BLaER1 (cell line): ENCODE data around the gene LSAMP.

Experiments used
- H3K27ac ChIP-seq: shearing (Covaris generic); formaldehyde crosslinking; 2 replicates; pipeline ENCODE4 v1.8.1; 2022
- H3K27me3 ChIP-seq: shearing (Covaris generic); formaldehyde crosslinking; 2 replicates; pipeline ENCODE4 v1.8.1; 2022
- H3K36me3 ChIP-seq: shearing (Covaris generic); formaldehyde crosslinking; 2 replicates; pipeline ENCODE4 v1.8.1; 2022
- H3K4me1 ChIP-seq: shearing (Covaris generic); formaldehyde crosslinking; 2 replicates; pipeline ENCODE4 v1.8.1; 2022
- H3K4me2 ChIP-seq: shearing (Covaris generic); formaldehyde crosslinking; 2 replicates; pipeline ENCODE4 v1.8.1; 2022
- H3K4me3 ChIP-seq: shearing (Covaris generic); formaldehyde crosslinking; 2 replicates; pipeline ENCODE4 v1.8.1; 2022
- H3K9ac ChIP-seq: shearing (Covaris generic); formaldehyde crosslinking; 2 replicates; pipeline ENCODE4 v1.8.1; 2022
- H3K9me3 ChIP-seq: shearing (Covaris generic); formaldehyde crosslinking; 2 replicates; pipeline ENCODE4 v1.8.1; 2022
- H4K20me1 ChIP-seq: shearing (Covaris generic); formaldehyde crosslinking; 2 replicates; pipeline ENCODE4 v1.8.1; 2022
- Cebpa-rat ChIP-seq: shearing (Covaris generic); IDR thresholded peaks from 2 replicates; pipeline ENCODE4 v1.8.1; 2022

LSAMP gene

DNA sequence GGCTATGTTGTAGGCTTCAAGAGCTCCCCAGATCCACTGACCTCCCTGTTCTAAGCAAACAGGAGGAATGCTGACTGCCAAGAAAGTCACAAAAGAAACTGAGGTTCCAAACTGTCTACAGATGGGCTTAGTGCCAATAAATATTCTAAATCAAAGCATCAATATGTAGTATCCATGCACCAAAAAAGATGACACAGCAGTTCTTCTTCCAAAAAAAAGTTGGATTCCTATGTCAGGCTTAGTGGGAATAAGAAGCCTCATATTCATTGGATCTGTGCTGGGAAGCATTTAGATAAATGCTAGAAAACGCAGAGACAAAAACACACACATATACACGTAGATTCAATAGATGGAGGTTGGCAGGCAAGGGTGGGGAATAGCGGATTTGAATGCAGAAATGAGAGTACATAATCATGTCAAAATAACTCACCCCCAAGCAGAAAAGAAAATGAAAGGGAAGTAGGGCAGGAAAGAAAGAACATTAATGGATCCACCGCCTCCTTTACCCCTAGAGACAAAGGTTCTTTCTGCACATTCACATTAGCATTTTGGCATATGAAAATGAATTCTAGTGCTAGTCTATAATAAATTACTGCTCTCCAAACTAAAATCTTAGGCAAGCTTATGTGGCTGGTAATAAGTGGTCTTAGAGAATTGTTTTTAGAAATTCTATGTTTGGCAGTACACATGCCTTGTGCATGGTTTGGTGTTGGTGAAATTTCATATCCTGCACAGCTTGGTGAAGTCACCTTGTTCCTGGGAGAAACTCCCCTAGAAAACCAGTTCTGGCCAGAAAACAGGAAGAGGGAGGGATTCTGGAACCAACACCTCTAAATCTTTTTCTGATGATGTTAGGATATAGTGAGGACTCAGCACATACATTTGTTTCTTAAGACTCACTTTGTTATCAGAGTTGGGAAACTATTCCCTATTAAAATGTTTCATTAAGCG, 283.4 kb downstream of the LSAMP start:
- no peaks in the 10 kb centered on the region for H3K4me1 ChIP-seq
- no peak overlapping the region for H3K4me3 ChIP-seq
- no peak overlapping the region for H3K27ac ChIP-seq
- no peaks in the 10 kb centered on the region for H4K20me1 ChIP-seq
- no peak overlapping the region for H3K4me2 ChIP-seq
- no peaks in the 10 kb centered on the region for H3K9me3 ChIP-seq
- no peak overlapping the region for H3K9ac ChIP-seq
- no peaks in the 10 kb centered on the region for H3K36me3 ChIP-seq
- no peak for TF ChIP-seq Cebpa-rat
- no peaks in the 10 kb centered on the region for H3K27me3 ChIP-seq

DNA sequence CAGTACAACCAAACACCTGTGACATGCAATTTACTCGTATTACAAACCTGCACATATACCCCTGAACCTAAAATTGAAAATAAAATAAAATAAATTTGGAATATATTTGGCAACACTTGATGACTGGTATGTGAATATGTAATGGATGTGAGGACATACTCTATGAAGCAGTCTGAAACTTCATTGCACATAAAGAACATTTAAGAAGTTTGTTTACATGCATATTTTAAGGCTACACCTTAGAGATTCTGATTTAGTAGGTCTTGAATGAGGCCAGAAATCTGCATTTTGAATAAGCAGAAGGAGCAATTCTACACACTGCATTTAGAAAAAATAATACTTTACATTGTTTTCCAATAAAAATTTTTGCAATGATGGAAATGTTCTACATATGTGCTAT, 284.7 kb downstream of the LSAMP start:
- H3K27ac ChIP-seq, result no peak overlapping the region
- H4K20me1 ChIP-seq, result no peaks in the 10 kb centered on the region
- no peak overlapping the region for H3K4me3 ChIP-seq
- no peaks in the 10 kb centered on the region for H3K27me3 ChIP-seq
- H3K4me2 ChIP-seq, result no peak overlapping the region
- H3K9me3 ChIP-seq, result no peaks in the 10 kb centered on the region
- no peaks in the 10 kb centered on the region for H3K4me1 ChIP-seq
- H3K36me3 ChIP-seq, result no peaks in the 10 kb centered on the region
- H3K9ac ChIP-seq, result no peak overlapping the region
- TF ChIP-seq Cebpa-rat, result no peak

DNA sequence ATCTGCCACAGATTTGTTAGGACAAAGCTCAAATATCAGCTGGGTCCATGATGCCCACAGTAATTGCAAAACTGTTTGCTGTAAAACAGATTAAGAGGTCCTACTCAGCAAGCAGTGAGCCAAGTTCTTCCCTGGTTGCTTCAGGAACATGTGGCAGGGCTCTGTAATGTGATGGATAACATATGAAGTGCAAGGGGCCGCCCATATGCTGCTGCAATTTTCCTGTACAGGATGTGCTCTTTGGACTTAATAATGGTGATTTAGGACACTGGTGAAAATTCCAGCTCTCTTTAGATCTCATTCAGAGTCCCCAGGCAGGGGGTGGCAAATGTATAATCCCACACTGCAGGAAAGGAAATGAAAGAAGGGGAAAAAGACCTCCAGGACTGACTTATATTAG, 289.4 kb downstream of the LSAMP start:
- no peak for TF ChIP-seq Cebpa-rat
- Histone ChIP-seq H3K4me3 (no peak overlapping the region), H3K9ac (no peak overlapping the region), H4K20me1 (no peaks in the 10 kb centered on the region), H3K36me3 (no peaks in the 10 kb centered on the region), H3K27ac (no peak overlapping the region), H3K27me3 (no peaks in the 10 kb centered on the region), H3K9me3 (no peaks in the 10 kb centered on the region), H3K4me1 (no peaks in the 10 kb centered on the region), H3K4me2 (no peak overlapping the region)

DNA sequence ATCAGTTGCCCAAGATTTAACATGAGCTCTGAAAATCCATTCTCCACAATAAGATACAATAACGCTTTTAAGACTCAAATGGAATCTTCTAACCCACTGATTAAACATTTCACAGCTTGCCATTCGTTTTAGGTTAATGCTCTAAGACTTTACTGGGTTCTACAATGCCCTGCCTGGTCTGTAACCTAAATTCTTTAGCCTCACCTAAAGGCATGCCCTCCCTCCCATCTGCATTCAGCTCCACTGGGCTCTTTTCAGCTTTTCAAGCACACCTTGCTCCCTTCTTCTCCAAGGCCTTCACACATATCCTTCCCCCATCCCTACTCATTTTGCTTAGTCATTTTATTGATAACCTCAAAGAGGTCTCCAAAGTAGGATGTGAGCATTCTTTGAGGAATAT, 290.9 kb downstream of the LSAMP start:
- Histone ChIP-seq H3K4me3 (no peak overlapping the region), H3K4me2 (no peak overlapping the region), H3K27ac (no peak overlapping the region), H3K36me3 (no peaks in the 10 kb centered on the region), H4K20me1 (no peaks in the 10 kb centered on the region), H3K9me3 (no peaks in the 10 kb centered on the region), H3K9ac (no peak overlapping the region), H3K27me3 (no peaks in the 10 kb centered on the region), H3K4me1 (no peaks in the 10 kb centered on the region)
- TF ChIP-seq Cebpa-rat, result no peak

DNA sequence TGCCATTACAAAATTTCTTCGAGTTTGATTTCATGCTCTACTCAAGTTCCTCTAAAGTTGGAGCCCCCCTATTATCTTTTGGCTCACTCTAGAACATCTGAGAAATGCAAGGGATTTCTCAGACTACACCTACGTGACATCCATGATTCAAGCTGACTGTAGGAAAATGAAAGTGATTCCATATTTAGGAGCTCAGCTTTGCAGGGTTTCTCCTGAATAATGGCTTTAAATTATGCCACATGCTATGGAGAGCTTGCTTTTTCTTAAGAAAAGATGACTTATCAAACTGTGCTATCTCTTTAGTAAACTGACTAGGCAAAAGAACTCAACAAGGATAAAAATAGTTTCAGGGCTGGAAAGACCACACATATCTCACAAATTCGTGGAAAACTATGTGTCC, 292.1 kb downstream of the LSAMP start:
- Histone ChIP-seq H3K9ac (no peak overlapping the region), H3K27ac (no peak overlapping the region), H3K4me1 (no peaks in the 10 kb centered on the region), H3K36me3 (no peaks in the 10 kb centered on the region), H3K4me3 (no peak overlapping the region), H4K20me1 (no peaks in the 10 kb centered on the region), H3K4me2 (no peak overlapping the region), H3K27me3 (no peaks in the 10 kb centered on the region), H3K9me3 (no peaks in the 10 kb centered on the region)
- no peak for TF ChIP-seq Cebpa-rat

DNA sequence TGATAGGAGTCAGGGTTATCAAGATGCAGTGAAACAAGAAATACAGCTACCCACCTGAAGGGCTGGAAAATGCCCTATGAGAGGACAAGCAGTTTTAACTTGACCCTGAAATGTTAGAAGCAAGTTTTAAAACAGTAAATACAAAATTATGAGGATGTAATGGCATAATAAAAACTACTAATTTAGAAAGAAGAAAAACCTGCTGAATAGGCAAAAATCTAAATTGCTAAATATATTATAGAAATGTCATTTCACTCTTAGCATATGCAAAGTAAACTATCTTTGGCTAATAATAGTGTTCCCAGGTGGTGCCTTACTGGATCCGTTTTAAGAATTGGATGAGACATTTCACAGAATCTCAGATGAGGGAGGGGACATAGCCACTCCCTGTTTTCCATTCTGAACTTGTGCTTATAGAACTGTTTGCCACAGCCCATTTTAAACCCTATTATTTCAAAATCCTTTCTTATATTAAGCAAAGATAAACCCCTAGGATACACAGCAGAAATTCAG, 294.6 kb downstream of the LSAMP start:
- Histone ChIP-seq H4K20me1 (no peaks in the 10 kb centered on the region), H3K4me2 (no peak overlapping the region), H3K9ac (no peak overlapping the region), H3K27me3 (no peaks in the 10 kb centered on the region), H3K36me3 (no peaks in the 10 kb centered on the region), H3K4me3 (no peak overlapping the region), H3K9me3 (no peaks in the 10 kb centered on the region), H3K4me1 (no peaks in the 10 kb centered on the region), H3K27ac (no peak overlapping the region)
- no peak for TF ChIP-seq Cebpa-rat

DNA sequence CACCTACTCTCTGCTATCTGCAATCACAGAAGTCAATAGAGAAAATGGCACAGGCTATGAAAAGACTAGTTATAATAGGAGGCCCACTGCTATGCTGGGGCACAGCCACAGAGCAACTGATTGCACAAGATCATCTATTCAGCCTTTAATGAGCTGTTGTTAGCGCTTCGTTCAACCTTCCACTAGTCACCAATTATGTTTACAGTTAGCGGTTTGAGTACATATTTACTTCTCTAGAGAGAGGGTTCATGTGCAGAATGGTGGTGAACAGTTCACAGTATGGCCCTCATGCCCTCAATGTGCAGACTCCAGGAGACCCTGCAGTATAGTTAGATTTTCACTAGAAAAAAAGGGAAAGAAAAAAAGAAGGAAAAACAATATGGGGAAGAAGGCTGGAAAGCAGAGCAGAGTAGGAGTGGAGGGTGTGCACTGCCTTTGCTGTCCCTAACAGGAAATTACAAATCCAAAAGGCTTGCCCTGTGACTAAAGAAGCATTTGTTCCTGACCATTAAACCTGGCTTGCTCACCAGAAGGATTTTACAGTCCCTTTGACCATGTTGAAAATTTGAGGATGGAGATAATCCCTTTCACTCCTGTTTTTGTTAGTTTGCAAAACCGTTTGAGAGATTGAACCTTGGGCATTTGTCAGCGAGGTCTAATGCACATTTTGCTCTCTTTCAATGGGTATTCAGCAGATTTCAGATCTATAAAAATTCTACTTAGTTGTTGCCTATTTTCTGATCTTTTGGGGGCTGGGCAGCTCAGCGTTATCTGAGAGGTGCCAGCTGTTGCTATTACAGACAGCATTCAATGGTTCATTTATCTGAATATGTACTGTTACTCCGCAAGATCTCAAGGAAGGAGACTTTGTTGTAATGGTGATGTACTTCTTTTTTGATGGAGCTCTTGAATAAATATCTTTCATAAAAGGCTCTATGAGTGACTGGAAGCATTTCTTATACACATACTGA, 296.1 kb downstream of the LSAMP start:
- no peaks in the 10 kb centered on the region for H3K27me3 ChIP-seq
- no peak overlapping the region for H3K4me3 ChIP-seq
- no peaks in the 10 kb centered on the region for H3K36me3 ChIP-seq
- H4K20me1 ChIP-seq, result no peaks in the 10 kb centered on the region
- H3K4me2 ChIP-seq, result no peak overlapping the region
- H3K9me3 ChIP-seq, result peaks cover 5% of the 10 kb centered on the region
- no peak overlapping the region for H3K27ac ChIP-seq
- no peak for TF ChIP-seq Cebpa-rat
- no peaks in the 10 kb centered on the region for H3K4me1 ChIP-seq
- H3K9ac ChIP-seq, result no peak overlapping the region

DNA sequence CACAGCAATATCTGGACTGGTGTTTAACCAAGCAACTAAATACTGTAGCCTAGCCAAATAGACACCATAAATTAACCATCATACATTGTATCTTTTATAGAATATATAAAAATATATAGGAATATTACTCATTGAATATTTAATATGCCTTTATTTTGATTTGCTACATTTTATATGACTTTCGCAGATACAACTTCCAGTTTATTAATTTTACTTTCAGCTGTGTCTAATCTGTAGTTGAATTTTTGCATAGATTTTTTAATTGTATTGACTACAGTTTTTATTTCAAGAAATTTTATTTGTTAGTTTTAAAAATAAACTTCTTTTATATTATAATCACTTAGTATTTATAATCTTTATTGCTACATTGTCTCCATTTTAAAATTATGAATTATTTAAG, 299.7 kb downstream of the LSAMP start:
- Histone ChIP-seq H3K9me3 (peaks cover 5% of the 10 kb centered on the region), H3K36me3 (no peaks in the 10 kb centered on the region), H3K27me3 (no peaks in the 10 kb centered on the region), H3K4me3 (no peak overlapping the region), H3K9ac (no peak overlapping the region), H4K20me1 (no peaks in the 10 kb centered on the region), H3K27ac (no peak overlapping the region), H3K4me1 (no peaks in the 10 kb centered on the region), H3K4me2 (no peak overlapping the region)
- no peak for TF ChIP-seq Cebpa-rat

DNA sequence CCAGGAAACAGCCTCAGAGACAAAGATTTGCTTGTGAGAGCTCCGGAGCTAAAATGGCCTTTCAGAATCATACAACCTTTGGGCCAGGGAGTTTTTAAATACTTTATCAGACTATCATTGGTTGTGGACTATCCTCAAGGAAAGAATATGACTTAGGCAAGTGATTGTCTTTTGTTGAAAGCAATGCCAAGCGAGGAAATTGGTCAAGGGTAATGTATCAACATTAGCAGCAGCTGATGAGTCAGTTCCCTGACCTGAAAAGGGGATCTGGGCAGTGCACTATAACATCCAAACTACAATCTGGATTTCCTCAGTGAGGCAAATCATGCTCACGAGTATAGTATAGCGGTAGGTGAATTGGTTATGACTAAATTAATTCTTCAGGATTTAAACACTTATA, 303.6 kb downstream of the LSAMP start:
- Histone ChIP-seq H3K9me3 (peaks cover 5% of the 10 kb centered on the region), H3K4me3 (no peak overlapping the region), H3K4me2 (no peak overlapping the region), H3K36me3 (no peaks in the 10 kb centered on the region), H3K4me1 (no peaks in the 10 kb centered on the region), H3K27me3 (no peaks in the 10 kb centered on the region), H3K27ac (no peak overlapping the region), H4K20me1 (no peaks in the 10 kb centered on the region), H3K9ac (no peak overlapping the region)
- TF ChIP-seq Cebpa-rat, result no peak
